Measurements from ENCODE around the gene SEMA6C. TPM values are rescaled to one million over a fixed set of nuclear protein-coding genes. Genes with fewer than 3 reads are reported as not detected.

The SEMA6C gene
- total RNA-seq, 1 donor from 2014 or later = 0.67 TPM

DNA sequence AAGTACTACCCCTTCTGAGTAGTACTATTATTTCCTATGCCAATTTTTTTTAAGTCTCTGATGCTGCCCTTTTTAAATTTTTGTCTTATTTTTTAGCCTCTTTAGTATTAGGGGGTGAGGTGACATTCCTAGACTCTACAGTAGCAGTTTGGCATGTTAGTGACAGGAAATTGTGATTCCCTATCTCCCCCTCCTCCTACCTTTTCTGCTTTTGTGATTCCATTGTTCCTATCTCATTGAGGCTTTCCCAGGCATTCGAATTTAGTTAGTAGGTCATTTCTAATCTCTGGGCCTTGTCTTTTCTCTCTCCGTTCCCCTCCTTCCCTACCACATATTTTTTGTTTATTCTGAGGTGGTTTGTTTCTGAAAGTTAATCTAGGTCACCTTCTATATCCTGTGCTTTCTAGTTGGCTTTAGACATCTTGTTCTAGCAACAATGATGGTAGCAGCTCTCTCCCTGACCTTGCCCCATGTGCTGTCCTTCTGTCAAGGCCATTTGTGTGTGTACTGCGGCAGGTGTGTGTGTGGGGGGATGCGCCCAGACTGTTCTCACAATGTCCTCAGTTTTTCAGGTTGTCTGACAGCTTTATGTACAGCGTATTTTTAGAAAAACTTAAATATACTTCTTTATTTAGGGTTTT is 21.5 kb downstream of the SEMA6C start:
- ATAC-seq (ENCODE audit: low read depth) = no peak
- Mint-ChIP-seq H3K27me3 (no peaks in the 10 kb centered on the region), H3K9me3 (no peaks in the 10 kb centered on the region), H3K27ac (no peak overlapping the region), H3K4me3 (no peak overlapping the region), H3K4me1 (no peaks in the 10 kb centered on the region), H3K36me3 (ENCODE audit: low read depth) (peaks cover 28% of the 10 kb centered on the region)
- ChIA-PET POLR2A (no interaction called here), CTCF (no interaction called here)
- no peak for DNase-seq
- intact Hi-C loops (cut with micrococcal nuclease) = no loop called here
- TF ChIP-seq, protein P1, sequence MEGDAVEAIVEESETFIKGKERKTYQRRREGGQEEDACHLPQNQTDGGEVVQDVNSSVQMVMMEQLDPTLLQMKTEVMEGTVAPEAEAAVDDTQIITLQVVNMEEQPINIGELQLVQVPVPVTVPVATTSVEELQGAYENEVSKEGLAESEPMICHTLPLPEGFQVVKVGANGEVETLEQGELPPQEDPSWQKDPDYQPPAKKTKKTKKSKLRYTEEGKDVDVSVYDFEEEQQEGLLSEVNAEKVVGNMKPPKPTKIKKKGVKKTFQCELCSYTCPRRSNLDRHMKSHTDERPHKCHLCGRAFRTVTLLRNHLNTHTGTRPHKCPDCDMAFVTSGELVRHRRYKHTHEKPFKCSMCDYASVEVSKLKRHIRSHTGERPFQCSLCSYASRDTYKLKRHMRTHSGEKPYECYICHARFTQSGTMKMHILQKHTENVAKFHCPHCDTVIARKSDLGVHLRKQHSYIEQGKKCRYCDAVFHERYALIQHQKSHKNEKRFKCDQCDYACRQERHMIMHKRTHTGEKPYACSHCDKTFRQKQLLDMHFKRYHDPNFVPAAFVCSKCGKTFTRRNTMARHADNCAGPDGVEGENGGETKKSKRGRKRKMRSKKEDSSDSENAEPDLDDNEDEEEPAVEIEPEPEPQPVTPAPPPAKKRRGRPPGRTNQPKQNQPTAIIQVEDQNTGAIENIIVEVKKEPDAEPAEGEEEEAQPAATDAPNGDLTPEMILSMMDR (IDR thresholded peaks at IDR 0.05) = no peak

DNA sequence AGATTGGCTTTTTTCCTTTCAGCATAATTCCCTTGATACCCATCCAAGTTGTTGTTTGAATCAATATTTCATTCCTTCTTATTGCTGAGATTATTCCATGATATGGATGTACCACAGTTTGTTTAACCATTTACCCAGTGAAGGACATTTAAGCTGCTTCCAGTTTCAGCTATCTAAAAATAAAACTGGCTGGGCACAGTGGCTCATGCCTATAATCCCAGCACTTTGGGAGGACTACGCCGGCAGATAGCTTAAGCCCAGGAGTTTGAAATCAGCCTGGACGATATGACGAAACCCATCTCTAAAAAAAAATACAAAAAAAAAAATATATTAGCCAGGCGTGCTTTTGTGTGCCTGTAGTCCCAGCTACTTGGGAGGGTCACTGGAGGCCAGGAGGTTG is 32.6 kb downstream of the SEMA6C start:
- Mint-ChIP-seq H3K27me3 (no peaks in the 10 kb centered on the region), H3K4me1 (no peaks in the 10 kb centered on the region), H3K9me3 (no peaks in the 10 kb centered on the region), H3K4me3 (no peak overlapping the region), H3K36me3 (ENCODE audit: low read depth) (peaks cover 31% of the 10 kb centered on the region), H3K27ac (no peak overlapping the region)
- DNase-seq (no peak), ATAC-seq (ENCODE audit: low read depth) (no peak)
- ChIA-PET POLR2A (interaction anchor here (0.6 to 0.7 kb wide), 2 partner anchors 18 to 1144 kb away, joined by 5 to 7 read pairs; no protein-coding TSS in a partner anchor), CTCF (interaction anchor here (2.8 kb wide), 1 partner anchor 14 kb away, joined by 7 read pairs; no protein-coding TSS in a partner anchor)
- TF ChIP-seq, protein P1 (IDR thresholded peaks at IDR 0.05) = no peak
- intact Hi-C loops (cut with micrococcal nuclease) = no loop called here

DNA sequence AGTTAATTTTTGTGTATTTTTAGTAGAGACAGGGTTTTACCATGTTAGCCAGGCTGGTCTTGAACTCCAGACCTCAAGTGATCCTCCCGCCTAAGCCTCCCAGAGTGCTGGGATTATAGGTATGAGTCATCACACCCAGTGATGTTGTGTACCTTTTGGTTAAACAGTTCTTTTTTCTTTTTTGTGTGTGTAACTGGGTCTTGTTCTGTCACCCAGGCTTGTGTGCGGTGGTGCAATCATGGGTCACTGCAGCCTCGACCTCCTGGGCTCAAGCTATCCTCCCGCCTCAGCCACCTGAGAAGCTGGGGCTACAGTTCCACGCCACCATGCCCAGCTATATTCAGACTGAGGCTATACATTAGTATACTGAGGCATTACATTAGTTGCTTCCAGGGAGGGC is 38.1 kb downstream of the SEMA6C start:
- ChIA-PET CTCF (no interaction called here), POLR2A (interaction anchor here (0.6 kb wide), 1 partner anchor 11 kb away, joined by 3 read pairs; no protein-coding TSS in a partner anchor)
- Mint-ChIP-seq H3K27ac (no peak overlapping the region), H3K27me3 (no peaks in the 10 kb centered on the region), H3K4me3 (no peak overlapping the region), H3K9me3 (no peaks in the 10 kb centered on the region), H3K4me1 (no peaks in the 10 kb centered on the region), H3K36me3 (ENCODE audit: low read depth) (peaks cover 46% of the 10 kb centered on the region)
- intact Hi-C loops (cut with micrococcal nuclease) = no loop called here
- ATAC-seq (ENCODE audit: low read depth) (no peak), DNase-seq (no peak)
- TF ChIP-seq, protein P1 (IDR thresholded peaks at IDR 0.05) = no peak

DNA sequence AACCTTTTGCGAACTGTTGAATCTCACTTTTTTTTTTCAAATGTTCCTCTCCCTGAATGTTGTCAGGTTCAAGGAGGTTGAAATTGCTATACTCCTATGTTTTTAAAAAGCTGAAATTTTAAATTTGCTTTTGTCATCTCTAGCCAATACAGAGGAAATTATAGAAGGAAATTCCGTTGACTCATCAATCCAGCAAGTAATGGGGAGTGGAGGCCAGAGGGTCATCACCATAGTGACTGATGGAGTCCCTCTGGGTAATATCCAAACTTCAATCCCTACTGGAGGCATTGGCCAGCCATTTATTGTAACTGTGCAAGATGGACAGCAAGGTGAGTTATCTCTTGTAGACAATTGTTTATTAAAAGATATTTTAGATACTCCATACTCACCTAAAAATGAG is 39.5 kb downstream of the SEMA6C start:
- CTCF ChIA-PET = no interaction called here
- Mint-ChIP-seq H3K27me3 (no peaks in the 10 kb centered on the region), H3K36me3 (ENCODE audit: low read depth) (peaks cover 45% of the 10 kb centered on the region), H3K27ac (no peak overlapping the region), H3K4me1 (no peaks in the 10 kb centered on the region), H3K9me3 (no peaks in the 10 kb centered on the region), H3K4me3 (no peak overlapping the region)
- no peak for DNase-seq
- TF ChIP-seq, protein P1 (IDR thresholded peaks at IDR 0.05) = no peak
- POLR2A ChIA-PET = no interaction called here
- ATAC-seq (ENCODE audit: low read depth) = no peak
- intact Hi-C loops (cut with micrococcal nuclease) = no loop called here

DNA sequence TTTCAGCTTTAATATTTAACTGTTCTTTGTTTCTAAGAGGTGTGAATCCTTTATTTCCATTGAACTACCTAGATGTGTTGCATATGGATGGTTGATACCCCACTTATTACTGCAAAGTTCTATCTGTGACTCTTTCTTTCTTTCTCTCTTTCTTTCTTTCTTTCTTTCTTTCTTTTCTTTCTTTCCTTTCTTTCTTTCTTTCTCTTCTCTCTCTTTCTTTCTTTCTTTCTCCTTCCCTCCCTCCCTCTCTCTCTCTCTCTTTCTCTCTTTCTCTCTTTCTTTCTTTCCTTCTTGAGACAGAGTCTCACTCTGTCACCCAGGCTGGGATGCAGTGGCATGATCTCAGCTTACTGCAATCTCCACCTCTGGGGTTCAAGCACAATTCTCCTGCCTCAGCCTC is 41.8 kb downstream of the SEMA6C start:
- POLR2A ChIA-PET = no interaction called here
- CTCF ChIA-PET = no interaction called here
- no peak for DNase-seq
- ATAC-seq (ENCODE audit: low read depth) = no peak
- Mint-ChIP-seq H3K27ac (no peak overlapping the region), H3K36me3 (ENCODE audit: low read depth) (peaks cover 40% of the 10 kb centered on the region), H3K9me3 (no peaks in the 10 kb centered on the region), H3K4me3 (no peak overlapping the region), H3K4me1 (no peaks in the 10 kb centered on the region), H3K27me3 (no peaks in the 10 kb centered on the region)
- TF ChIP-seq, protein P1 (IDR thresholded peaks at IDR 0.05) = no peak
- intact Hi-C loops (cut with micrococcal nuclease) = no loop called here
